Lower leg skin (tissue), 3 donors: Measurements from ENCODE around the gene ZDHHC3.

ENCODE experiments used
- CTCF ChIP-seq, 3 donors: fragments of 450-650 bp; IDR thresholded peaks; one replicate each; pipeline ENCODE4 v1.5.1; 2016; ENCODE audit warnings: antibody characterized with exemption in 3 of 3, mild to moderate bottlenecking in 3 of 3, moderate library complexity in 2 of 3
- POLR2A ChIP-seq, 2 donors: fragments of 450-650 bp; IDR thresholded peaks; one replicate each; pipeline ENCODE4 v1.6.1; 2016 to 2017; ENCODE audit warnings: antibody characterized with exemption in 2 of 2, mild to moderate bottlenecking in 1 of 2, moderate library complexity in 1 of 2

- TF ChIP-seq CTCF (IDR thresholded peaks at IDR 0.05) = no peak
- no peak for TF ChIP-seq POLR2A (IDR thresholded peaks at IDR 0.05)
These were observed 33.6 kb downstream of the ZDHHC3 start for GRCh38 chr3:44942202-44942921.
